Inflammatory macrophage treated with lipopolysaccharide for 1 hour (primary cell): ENCODE measurements around the gene ADAMTS8.

Experiments
- DNase-seq, 2 donors: peaks; one replicate each; pipeline ENCODE4 v3.0.0-alpha.2; 2020 to 2022

The ADAMTS8 gene, protein sequence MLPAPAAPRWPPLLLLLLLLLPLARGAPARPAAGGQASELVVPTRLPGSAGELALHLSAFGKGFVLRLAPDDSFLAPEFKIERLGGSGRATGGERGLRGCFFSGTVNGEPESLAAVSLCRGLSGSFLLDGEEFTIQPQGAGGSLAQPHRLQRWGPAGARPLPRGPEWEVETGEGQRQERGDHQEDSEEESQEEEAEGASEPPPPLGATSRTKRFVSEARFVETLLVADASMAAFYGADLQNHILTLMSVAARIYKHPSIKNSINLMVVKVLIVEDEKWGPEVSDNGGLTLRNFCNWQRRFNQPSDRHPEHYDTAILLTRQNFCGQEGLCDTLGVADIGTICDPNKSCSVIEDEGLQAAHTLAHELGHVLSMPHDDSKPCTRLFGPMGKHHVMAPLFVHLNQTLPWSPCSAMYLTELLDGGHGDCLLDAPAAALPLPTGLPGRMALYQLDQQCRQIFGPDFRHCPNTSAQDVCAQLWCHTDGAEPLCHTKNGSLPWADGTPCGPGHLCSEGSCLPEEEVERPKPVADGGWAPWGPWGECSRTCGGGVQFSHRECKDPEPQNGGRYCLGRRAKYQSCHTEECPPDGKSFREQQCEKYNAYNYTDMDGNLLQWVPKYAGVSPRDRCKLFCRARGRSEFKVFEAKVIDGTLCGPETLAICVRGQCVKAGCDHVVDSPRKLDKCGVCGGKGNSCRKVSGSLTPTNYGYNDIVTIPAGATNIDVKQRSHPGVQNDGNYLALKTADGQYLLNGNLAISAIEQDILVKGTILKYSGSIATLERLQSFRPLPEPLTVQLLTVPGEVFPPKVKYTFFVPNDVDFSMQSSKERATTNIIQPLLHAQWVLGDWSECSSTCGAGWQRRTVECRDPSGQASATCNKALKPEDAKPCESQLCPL

DNA sequence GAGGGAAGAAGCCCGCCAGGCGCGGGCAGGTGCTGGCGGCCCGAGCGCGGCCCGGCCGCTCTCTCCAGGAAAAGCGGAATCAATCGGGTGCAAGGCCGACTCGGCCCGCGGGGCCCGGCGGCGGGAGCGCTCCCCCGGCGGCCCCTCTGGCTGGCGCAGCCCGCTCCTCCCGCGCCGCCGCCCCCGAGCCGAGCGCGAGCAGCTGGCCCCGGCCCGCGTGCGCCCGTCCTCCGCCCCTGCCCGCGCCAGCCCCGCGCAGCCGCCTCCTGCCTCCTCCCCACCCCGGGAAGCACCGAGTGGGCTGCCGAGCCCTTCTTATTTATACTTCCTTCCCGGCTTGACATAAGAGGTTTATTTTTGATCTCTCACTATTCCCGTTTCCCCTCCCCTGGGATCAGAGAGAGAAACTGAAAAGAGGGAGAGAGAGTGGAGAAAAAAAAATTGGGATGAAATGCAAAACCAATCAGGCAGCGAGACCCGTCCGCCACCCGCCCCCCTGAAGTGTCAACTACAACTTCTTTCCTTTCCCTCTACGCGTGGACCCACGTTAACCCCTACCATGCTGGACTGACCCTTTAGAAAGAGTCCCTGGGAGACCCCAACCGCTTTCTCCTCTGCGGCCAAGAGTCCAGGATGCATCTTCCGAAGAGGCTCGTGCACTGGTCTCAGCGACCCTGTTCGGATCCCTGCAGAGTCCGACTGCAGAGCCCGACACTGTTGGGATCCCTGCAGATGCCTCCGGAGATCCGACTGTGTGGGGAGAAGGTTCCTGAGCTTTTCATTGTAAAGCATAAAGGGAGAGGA is at the start of gene ADAMTS8:
Gene ADAMTS8, minus strand, starts transcription at position 294 of the 804 bp plus-strand sequence. CDS start 323 bp downstream, outside the sequence.
- no peak for DNase-seq

- DNase-seq: no peak
Measured at GRCh38 chr11:130477586-130478203, 49.3 kb upstream of the ADAMTS8 start.

GRCh38 chr11:130476922-130477491 is 48.6 kb upstream of the ADAMTS8 start:
- no peak for DNase-seq

DNA sequence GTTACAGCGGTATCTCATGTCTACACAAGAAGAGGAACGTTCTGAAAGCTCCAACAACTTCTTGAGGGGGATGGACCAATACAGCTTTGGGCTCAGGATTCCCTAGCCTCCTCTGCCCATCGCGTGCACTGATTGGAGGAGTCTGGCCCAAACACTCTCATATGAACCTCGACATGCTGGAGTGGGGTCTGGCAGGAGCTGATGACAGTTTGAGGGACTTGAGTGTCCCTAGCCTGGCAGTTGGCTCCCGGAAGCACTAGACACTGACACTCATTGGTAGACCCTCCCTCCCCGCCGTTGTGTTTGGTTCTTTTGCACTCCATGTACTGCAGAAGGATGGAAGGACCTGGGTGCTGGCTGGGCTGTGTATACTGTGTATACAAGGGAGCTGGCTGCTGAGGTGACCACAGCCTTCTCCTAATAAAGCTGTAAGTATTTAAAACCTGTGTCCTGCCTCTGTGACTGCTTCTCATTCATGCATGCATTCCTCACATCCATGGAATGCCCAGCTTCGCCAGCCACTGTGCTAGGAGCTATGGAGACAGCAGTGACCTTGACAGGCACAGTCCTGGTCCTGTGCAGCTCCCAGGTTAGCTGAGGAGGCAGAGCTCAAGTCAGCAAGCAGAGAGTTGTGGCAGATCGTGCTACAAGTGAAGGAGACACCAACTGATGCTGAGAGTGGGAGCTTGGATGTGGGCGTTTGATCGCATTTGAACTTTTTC is 48.0 kb upstream of the ADAMTS8 start:
- no peak for DNase-seq

DNA sequence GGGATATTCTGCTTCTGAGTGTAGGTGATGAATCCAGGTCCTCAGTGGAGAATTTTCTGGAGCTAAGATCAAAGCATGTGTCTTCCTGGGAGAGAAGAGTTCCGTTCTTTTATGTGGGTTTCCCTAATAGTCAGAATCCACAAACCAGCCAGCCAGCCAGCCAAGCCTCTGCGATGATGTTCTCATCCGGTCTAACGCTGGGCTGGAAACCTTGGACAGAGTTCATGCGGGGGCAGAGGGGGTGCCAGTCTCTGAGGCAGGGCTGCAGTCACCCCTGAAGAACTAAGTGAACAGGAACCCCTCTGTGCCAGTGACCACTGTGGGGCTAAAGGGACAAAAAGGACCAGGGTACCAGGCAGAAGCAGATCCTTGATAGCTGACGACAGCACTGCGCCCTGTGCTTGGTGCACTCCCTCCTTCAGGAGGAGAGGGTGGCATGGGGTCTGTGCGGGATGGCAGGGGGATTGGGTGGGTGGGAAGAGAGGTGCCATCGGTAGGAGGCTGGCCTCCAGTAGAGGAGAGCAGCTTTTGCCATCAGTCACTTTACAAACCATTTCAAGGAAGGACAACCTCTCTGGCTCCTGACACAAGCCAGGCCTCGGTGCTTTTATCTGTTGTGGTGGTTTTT is 47.1 kb upstream of the ADAMTS8 start:
- DNase-seq: no peak

- DNase-seq: no peak
Measured at GRCh38 chr11:130474637-130475400, 46.4 kb upstream of the ADAMTS8 start.

GRCh38 chr11:130473795-130474377 is 45.5 kb upstream of the ADAMTS8 start:
- no peak for DNase-seq

DNA sequence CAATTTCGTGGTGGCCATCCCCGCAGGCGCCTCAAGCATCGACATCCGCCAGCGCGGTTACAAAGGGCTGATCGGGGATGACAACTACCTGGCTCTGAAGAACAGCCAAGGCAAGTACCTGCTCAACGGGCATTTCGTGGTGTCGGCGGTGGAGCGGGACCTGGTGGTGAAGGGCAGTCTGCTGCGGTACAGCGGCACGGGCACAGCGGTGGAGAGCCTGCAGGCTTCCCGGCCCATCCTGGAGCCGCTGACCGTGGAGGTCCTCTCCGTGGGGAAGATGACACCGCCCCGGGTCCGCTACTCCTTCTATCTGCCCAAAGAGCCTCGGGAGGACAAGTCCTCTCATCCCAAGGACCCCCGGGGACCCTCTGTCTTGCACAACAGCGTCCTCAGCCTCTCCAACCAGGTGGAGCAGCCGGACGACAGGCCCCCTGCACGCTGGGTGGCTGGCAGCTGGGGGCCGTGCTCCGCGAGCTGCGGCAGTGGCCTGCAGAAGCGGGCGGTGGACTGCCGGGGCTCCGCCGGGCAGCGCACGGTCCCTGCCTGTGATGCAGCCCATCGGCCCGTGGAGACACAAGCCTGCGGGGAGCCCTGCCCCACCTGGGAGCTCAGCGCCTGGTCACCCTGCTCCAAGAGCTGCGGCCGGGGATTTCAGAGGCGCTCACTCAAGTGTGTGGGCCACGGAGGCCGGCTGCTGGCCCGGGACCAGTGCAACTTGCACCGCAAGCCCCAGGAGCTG is 44.8 kb upstream of the ADAMTS8 start:
- DNase-seq: no peak

DNA sequence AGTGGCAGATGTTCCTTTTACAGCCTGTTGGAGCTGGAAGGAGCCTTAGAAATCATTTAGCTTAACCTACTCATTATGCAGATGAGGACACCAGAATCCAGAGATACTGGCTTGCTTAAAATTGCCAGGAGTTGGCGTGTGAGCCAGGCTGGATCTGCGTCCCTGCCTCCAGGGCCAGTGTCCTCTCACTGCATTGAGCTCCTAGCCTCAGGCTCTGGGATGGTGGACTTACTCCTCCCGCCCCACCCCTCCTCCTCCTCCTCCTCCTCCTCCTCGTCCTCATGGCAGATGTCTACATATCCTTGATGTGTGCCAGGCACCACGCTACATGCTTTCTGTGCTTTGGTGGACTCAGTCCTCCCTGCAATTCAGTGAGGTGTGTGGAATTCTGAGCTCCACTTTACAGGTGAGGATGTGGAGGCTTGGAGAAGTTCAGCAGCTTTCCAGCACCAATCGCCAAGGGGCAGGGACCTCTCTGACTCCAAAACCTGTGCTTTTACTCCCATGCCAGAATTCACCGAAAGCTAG is 44.1 kb upstream of the ADAMTS8 start:
- DNase-seq: no peak

- no peak for DNase-seq
Measured at GRCh38 chr11:130471731-130472433, 43.5 kb upstream of the ADAMTS8 start.

DNA sequence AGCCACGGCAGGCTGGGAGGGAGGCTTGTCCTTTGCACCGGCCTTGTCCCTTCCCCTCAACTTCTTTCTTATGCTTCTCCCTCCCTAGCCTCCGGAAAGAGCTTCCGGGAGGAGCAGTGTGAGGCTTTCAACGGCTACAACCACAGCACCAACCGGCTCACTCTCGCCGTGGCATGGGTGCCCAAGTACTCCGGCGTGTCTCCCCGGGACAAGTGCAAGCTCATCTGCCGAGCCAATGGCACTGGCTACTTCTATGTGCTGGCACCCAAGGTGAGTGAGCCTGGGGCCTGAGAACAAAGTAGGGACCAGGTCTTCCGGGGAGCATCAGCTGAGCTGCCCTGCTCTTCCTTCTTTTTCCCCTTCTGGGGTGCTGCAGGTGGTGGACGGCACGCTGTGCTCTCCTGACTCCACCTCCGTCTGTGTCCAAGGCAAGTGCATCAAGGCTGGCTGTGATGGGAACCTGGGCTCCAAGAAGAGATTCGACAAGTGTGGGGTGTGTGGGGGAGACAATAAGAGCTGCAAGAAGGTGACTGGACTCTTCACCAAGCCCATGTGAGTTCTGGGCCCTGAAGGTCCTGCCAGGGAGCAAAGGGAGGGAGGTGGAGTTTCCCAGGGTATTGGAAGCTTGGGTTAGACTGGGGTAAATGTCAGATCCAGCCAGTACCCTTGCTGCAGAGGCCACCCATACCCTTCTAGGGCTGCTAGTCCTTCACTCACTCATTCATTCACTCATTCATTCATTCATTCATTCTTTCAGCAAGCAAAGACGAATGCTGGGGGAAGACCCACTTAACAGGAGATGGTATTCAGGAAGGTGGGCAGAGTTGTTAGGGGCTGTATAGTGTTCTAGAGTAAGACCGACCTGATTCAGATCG is 42.7 kb upstream of the ADAMTS8 start:
- DNase-seq: no peak

- DNase-seq: no peak
Measured at GRCh38 chr11:130469181-130469580, 40.8 kb upstream of the ADAMTS8 start.

GRCh38 chr11:130467116-130467900 is 38.9 kb upstream of the ADAMTS8 start:
- DNase-seq: no peak

GRCh38 chr11:130465263-130465662 is 36.9 kb upstream of the ADAMTS8 start:
- peak in 1 of 2 donors; percentile 4 for DNase-seq

DNA sequence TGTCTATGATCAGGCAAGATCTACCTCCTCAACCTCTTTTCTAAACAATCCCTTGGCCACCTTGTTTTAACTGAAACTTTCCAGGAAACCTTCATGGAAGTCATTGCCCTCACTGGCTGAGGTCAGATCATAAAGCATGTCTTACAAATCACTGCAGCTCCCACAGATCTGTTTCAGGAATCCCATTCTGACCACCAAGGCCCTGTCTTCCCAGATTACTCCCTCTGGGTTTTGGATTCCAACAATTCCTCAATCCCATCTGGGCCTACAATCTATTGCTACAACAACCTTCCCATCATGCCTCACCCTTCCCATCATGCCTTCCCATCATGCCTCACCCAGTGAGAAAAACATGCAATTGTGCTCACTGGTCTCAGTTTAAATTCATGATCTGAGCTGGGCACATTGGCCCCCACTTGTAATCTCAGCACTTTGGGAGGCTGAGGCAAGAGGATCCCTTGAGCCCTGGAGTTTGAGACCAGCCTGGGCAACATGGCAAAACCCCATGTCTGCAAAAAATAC is 35.9 kb upstream of the ADAMTS8 start:
- DNase-seq: no peak

DNA sequence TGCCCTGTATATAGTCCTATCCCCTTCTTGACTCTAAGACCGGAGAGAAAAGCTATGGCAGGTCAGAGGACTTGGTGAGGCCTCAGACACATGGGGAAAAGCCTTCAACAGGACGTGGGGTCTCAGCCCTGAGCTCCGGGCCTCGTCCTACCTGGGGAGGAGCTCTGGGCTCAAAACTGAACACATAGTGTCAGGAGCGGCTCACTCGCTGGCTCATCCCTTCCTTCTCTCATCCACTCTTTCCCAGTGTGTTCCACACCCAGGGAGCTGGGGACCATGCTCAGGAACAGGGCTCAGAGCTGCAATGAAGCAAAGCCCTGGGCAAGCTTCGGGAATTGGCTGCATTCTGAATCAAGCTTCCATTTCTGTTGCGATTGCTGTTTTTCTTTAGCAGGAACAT is 34.5 kb upstream of the ADAMTS8 start:
- DNase-seq: no peak
